22Rv1 (cell line): ENCODE measurements around the gene DOK6.

Experiments used
- CTCF ChIP-seq: fragments of 450-650 bp; IDR thresholded peaks from 2 replicates; pipeline ENCODE4 v1.5.1; 2017; ENCODE audit warnings: mild to moderate bottlenecking
- ZFX ChIP-seq: fragments of 450-650 bp; IDR thresholded peaks from 2 replicates; pipeline ENCODE4 v1.6.1; 2017; ENCODE audit warnings: antibody characterized with exemption, borderline replicate concordance

- no peak for TF ChIP-seq CTCF
- TF ChIP-seq ZFX: no peak
These were observed at the start of gene DOK6 for GRCh38 chr18:69400253-69400975.
